DND-41 (cell line): ENCODE measurements around the gene ZFAND2A.

Experiments
- ATAC-seq: fragments of 200-7000 bp; cut with Tn5 transposase; 3 replicates; pipeline ENCODE4 v1.9.1; 2021; ENCODE audit warnings: low read depth; ENCODE audit not compliant: insufficient read depth
- DNase-seq: peaks from one replicate; pipeline ENCODE4 v3.0.0-alpha.2; 2020
- H2AFZ ChIP-seq: 2 replicates; pipeline ENCODE4 v1.6.0; 2012; ENCODE audit warnings: low read depth, low read length
- H3K27ac ChIP-seq: 2 replicates; pipeline ENCODE4 v1.5.1; 2012; ENCODE audit warnings: low read length, inconsistent platforms
- H3K27me3 ChIP-seq: fragments of 200-600 bp; sonication (generic); 2 replicates; pipeline ENCODE4 v1.6.0; 2012; ENCODE audit warnings: low read length, mild to moderate bottlenecking, inconsistent platforms; ENCODE audit not compliant: insufficient read depth, poor library complexity
- H3K36me3 ChIP-seq: 2 replicates; pipeline ENCODE4 v1.5.1; 2012; ENCODE audit warnings: low read length, inconsistent platforms; ENCODE audit not compliant: insufficient read depth
- H3K4me1 ChIP-seq: 2 replicates; pipeline ENCODE4 v1.5.1; 2012; ENCODE audit warnings: mild to moderate bottlenecking, low read length; ENCODE audit not compliant: insufficient read depth
- H3K4me2 ChIP-seq: 2 replicates; pipeline ENCODE4 v1.6.0; 2012; ENCODE audit warnings: mild to moderate bottlenecking, moderate library complexity, low read length, inconsistent platforms; ENCODE audit not compliant: insufficient read depth
- H3K4me3 ChIP-seq, 2 experiments: fragments of 200-600 bp in 1 of 2; shearing (Covaris generic) in 1 of 2; 2 replicates each; pipeline ENCODE4 v1.5.1; 2012 to 2016; ENCODE audit warnings: inconsistent platforms in 2 of 2, low read length in 2 of 2, mild to moderate bottlenecking in 2 of 2, low read depth in 1 of 2, moderate library complexity in 1 of 2
- H3K79me2 ChIP-seq: 2 replicates; pipeline ENCODE4 v1.6.0; 2012; ENCODE audit warnings: low read length, inconsistent platforms; ENCODE audit not compliant: insufficient read depth
- H3K9ac ChIP-seq: 2 replicates; pipeline ENCODE4 v1.6.0; 2012; ENCODE audit warnings: low read depth, mild to moderate bottlenecking, inconsistent platforms, low read length, moderate library complexity
- H3K9me3 ChIP-seq: 2 replicates; pipeline ENCODE4 v1.5.1; 2012; ENCODE audit warnings: low read length, moderate library complexity, mild to moderate bottlenecking, inconsistent platforms; ENCODE audit not compliant: insufficient read depth, severe bottlenecking
- H4K20me1 ChIP-seq: 2 replicates; pipeline ENCODE4 v1.6.0; 2012; ENCODE audit warnings: low read length; ENCODE audit not compliant: insufficient read depth
- CTCF ChIP-seq: IDR thresholded peaks from 2 replicates; pipeline ENCODE4 v1.5.1; 2012; ENCODE audit warnings: borderline replicate concordance, low read length, moderate library complexity, mild to moderate bottlenecking; ENCODE audit not compliant: poor library complexity, severe bottlenecking; ENCODE audit errors: extremely low read depth
- EZH2 ChIP-seq: IDR thresholded peaks from 3 replicates; pipeline ENCODE4 v1.6.1; 2012; ENCODE audit warnings: borderline replicate concordance, low read depth, mild to moderate bottlenecking, moderate library complexity, low read length, inconsistent platforms; ENCODE audit not compliant: severe bottlenecking

The ZFAND2A gene

DNA sequence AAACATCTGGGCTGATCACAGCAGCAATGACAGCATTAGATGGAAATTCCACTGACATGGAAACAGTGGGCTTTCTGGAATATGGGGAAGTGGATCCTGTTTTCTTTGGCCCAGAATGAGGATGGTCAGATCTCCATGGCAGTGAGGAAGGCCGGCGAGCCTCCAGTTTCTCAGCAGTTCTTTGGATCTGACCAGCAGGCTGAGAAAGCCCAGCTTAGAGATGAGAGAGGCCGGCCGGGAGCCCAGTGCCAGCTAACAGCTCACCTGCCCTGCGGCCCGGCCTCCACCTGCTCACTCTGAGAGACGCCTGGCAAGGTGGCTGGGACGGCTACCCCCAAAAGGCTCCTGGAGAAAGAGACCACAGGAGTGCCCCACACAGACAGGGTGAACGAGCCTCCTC is 47.9 kb downstream of the ZFAND2A start:
- peaks cover 21% of the 10 kb centered on the region for H4K20me1 ChIP-seq
- no peak overlapping the region for H3K4me3 ChIP-seq
- H3K9ac ChIP-seq = no peak overlapping the region
- no peak for TF ChIP-seq EZH2
- H3K36me3 ChIP-seq = peaks cover 7% of the 10 kb centered on the region; the same call in 1 of the 2 replicates
- 0 out of 2 replicates have a peak, but pooled peaks cover under 1% of the 10 kb centered on the region for H3K79me2 ChIP-seq
- ATAC-seq = no peak
- H3K27ac ChIP-seq = no peak overlapping the region
- no peaks in the 10 kb centered on the region for H3K9me3 ChIP-seq
- no peaks in the 10 kb centered on the region for H3K27me3 ChIP-seq
- H3K4me2 ChIP-seq = no peak overlapping the region
- DNase-seq = no peak
- H3K4me1 ChIP-seq = no peaks in the 10 kb centered on the region
- no peak overlapping the region for H2AFZ ChIP-seq

DNA sequence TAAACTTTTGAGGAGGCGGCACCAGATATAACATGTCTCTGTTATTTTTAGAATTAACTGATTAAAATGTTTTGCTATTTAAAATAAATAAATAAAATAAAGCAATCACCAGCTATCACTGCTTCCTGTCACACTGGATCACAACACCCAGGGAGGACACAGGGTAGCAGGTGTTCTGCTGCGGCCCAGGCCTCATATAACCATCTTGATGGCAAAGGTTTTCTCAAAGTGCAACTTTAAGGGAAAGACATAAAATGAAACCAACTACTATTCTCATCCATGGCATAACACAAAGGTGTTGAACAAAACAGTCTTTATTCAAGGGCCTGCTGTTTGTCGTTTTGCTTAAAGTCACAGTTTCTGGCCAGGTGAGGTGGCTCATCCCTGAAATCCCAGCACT is 48.8 kb downstream of the ZFAND2A start:
- H3K4me3 ChIP-seq = no peak overlapping the region
- peaks cover 26% of the 10 kb centered on the region for H4K20me1 ChIP-seq
- no peaks in the 10 kb centered on the region for H3K27me3 ChIP-seq
- DNase-seq = no peak
- no peaks in the 10 kb centered on the region for H3K4me1 ChIP-seq
- H3K79me2 ChIP-seq = no peaks in the 10 kb centered on the region
- ATAC-seq = no peak
- no peaks in the 10 kb centered on the region for H3K9me3 ChIP-seq
- no peak for TF ChIP-seq CTCF
- TF ChIP-seq EZH2 = no peak
- no peak overlapping the region for H3K9ac ChIP-seq
- no peak overlapping the region for H3K27ac ChIP-seq
- no peak overlapping the region for H3K4me2 ChIP-seq
- no peak overlapping the region for H2AFZ ChIP-seq
- H3K36me3 ChIP-seq = peaks cover 7% of the 10 kb centered on the region; the same call in 1 of the 2 replicates

- Histone ChIP-seq H3K79me2 (no peaks in the 10 kb centered on the region), H3K9me3 (no peaks in the 10 kb centered on the region), H2AFZ (no peak overlapping the region), H3K27me3 (no peaks in the 10 kb centered on the region), H4K20me1 (peaks cover 20% of the 10 kb centered on the region), H3K36me3 (peaks cover 7% of the 10 kb centered on the region; the same call in 1 of the 2 replicates), H3K4me1 (no peaks in the 10 kb centered on the region), H3K9ac (no peak overlapping the region), H3K4me3 (no peak overlapping the region), H3K27ac (no peak overlapping the region), H3K4me2 (no peak overlapping the region)
- no peak for DNase-seq
- ATAC-seq = no peak
- TF ChIP-seq CTCF (no peak), EZH2 (no peak)
Observed at GRCh38 chr7:1110358-1110757, 49.6 kb downstream of the ZFAND2A start.

DNA sequence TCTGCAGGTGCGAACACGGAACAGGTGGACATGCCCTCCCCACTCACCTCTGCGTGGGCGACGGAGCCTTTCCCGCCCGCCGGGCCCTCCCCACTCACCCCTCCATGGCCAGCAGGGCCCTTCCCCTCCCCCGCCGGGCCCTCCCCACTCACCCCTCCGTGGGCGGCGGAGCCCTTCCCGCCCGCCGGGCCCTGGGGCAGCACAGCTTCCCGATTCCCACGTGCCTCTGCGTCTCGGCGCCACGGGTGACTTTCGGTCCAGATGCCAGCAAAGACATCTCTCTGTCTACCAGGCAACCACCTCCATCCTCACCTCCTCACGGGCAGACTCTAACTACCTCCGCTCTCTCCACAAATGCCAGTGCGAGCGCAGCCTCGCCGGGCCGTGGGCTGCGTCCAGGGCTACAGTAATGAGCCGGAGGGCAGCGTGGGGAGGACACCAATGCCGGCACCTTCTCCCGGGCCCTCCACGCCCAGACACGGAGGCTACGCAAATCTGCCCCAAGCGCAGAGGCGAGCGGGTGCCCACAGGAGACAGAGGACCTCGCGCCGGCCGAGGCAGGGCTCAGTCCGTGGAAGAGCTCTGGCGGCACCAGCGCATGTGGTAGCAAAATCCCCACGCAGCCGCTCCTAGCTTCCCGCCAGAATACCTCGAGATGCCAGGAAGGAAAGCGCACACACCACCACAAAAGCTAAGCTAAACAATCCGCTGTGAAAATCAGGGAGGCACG is 50.2 kb downstream of the ZFAND2A start:
- Histone ChIP-seq H3K4me3 (no peak overlapping the region), H3K27me3 (no peaks in the 10 kb centered on the region), H2AFZ (no peak overlapping the region), H3K4me2 (no peak overlapping the region), H3K36me3 (peaks cover 7% of the 10 kb centered on the region; the same call in 1 of the 2 replicates), H3K27ac (no peak overlapping the region), H3K79me2 (no peaks in the 10 kb centered on the region), H3K4me1 (no peaks in the 10 kb centered on the region), H4K20me1 (peaks cover 19% of the 10 kb centered on the region; the same call in 1 of the 2 replicates), H3K9me3 (no peaks in the 10 kb centered on the region), H3K9ac (no peak overlapping the region)
- DNase-seq (no peak), ATAC-seq (no peak)
- TF ChIP-seq CTCF (no peak), EZH2 (no peak)
